Medulla oblongata (tissue), 1 donor: ENCODE data around the gene ACSS2.
A peak's percentile ranks its signal among the peaks of the same experiment; 100 is the strongest.

ENCODE experiments used
- DNase-seq: peaks from one replicate; pipeline ENCODE4 v3.0.0-alpha.2; 2015; ENCODE audit errors: extremely low spot score

The ACSS2 gene

GRCh38 chr20:34907616-34908469 lies 31.4 kb downstream of the ACSS2 start:
- peak; percentile 14 for DNase-seq

DNA sequence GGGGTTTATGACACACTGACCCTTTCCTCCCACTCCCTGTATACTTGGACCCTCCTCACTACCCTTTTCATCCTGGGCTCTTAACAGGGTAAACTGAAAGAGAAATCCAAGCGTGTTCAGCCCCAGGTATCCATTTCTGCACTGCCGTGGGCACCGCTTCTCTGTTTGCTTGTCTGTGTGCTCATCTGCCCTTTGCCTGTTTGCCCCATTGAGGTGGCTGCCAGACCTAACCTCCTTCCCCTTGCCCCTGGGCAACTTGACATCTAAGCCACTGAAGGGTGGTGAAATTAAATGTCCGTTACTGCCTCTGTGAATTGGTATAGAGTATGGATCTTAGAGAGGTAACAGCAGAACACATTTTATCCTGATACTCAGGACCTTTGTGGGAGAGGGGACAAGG lies 38.7 kb downstream of the ACSS2 start:
- DNase-seq, result no peak

DNA sequence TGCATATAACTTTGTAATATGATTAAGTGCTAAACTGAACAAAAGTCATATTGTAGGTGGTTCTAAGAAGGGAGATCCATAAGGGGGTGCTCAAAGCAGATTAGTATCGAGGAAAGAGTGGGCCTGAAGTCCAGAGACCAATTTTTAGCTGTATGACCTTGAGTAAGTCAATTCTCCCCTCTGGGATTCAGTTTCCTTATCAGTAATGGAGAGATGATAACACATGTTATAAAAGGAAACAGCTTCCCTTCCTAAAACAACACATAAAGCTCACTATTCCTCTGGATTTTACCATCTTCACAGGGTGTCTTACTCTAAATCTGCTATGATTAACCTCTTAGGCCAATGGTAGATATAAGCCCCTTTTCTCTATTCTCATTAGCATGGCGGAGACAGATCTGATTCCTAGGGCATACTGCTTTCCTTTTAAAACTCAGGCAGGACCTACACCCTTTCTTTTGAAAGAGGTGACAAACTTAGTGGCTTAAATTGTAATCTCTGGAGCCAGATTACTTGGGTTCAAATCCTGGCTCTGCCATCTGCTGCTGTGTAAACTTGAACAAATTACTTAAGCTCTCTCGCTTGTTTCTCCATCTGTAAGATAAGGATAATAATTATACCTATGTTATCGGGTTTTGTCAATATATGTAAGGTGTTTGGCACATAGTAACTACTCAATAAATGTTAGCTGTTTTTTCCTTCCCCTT lies 39.5 kb downstream of the ACSS2 start:
- no peak for DNase-seq

DNA sequence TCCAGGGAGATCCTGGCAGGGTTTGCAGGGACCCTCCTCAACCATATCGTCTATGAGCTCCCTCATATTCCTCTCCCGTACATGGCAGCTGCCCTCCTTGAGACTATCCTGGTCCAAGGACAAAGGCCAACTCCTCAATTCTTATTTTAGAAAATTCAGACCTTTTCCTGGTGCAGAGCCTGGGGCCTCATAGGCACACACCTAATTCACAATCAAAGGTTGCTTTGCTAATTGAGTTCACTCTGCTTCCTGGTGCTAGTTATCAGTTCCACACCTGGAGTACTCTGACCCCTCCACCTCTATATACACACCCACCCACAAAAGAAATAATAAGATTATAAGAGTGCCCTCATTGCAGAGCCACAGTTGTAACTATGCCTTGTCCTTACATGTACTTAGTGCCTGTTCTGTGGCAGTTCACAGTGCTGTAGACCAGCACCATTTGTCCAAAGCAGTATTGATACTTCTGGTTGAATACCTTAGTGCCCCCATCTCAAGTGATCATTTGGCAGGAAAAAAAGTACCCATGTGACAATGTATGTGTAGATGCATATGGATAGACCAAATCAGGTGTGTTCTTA lies 40.5 kb downstream of the ACSS2 start:
- no peak for DNase-seq

DNA sequence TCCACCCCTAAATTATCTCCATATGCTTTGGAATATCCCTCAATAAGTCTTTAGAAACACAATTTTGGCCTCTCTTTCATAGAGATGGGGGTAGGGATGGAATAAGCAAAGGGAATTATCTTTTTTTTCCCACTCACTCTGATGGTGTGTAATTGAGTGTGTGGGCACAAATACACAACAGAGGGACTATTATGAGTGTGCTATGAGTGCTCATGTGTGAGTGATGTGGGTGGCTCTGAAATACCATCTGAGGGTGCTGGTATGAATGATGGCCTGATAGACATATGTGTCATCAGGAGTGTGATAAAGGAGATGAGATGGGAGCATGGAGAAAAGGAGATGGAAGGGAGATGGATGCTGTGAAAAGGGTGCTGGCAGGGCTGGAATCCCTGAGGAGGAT lies 43.6 kb downstream of the ACSS2 start:
- no peak for DNase-seq

- no peak for DNase-seq
Observed at GRCh38 chr20:34921436-34921835, 45.0 kb downstream of the ACSS2 start.

DNA sequence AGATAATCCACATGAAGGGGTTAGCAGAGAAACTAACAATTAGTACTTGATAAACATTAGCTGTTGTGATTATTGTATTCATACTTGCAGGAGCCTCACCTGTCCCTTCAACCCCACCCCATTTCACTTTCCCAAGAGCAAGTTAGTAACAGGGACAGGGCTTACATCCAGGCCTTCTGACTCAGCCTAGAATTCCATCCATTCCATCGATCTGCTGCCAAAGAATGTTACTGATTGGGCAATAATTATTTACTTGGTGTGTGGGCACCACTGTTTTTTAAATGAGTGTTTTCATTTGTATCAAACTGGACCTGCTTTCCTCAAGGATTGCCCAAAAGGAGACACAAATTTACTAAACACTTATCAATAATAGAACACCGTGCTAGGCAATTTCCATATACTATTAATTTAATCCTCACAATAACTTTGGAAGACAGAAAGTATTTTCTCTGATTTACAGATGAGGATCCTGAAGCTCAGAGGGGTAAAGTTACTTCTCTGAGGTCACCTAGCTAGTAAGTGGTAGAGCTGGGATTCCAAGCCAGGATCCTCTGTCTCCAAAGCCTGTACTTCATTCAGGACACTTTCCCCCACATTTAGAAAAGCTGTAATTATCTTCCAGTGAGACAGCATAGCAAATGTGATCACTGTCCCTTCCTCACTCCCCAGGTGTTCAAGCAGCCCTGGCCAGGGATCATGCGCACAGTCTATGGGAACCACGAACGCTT lies 46.4 kb downstream of the ACSS2 start:
- DNase-seq, result peak; percentile 8

DNA sequence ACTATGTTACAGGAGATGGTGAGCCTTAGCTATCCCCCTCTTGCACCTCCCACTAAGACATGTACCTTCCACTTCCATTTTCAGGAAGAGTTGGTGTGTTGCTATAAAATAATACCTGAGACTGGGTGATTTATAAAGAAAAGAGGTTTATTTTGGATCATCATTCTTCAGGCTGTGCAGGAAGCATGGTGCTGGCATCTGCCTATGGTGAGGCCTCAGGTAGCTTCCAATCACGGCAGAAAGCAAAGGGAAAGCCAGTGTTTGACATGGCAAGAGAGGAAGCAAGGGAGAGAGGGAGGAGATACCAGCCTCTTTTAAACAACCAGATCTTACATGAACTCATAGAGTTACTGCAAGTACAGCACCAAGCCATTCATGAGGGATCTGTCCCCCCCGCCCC lies 47.0 kb downstream of the ACSS2 start:
- no peak for DNase-seq

DNA sequence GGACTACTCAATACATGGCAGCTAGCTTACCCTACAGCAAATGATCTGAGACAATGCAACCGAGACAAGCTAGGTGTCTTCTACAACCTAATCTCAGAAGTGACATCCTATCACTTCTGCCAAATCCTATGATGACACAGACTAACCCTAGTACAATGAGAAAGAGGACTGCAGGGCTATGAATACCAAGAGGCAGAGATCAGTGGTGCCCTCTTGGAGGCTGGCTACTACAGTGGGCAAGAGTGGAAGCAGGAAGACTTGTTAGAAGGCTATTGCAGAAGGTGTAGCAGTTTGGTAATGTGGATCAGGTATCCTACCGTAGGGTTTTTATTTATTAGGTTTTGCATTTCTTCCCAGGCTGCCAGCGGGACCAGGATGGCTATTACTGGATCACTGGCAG lies 48.9 kb downstream of the ACSS2 start:
- no peak for DNase-seq

- no peak for DNase-seq
Observed at GRCh38 chr20:34925981-34926380, 49.6 kb downstream of the ACSS2 start.

GRCh38 chr20:34926581-34926980 lies 50.2 kb downstream of the ACSS2 start:
- DNase-seq, result no peak

- no peak for DNase-seq
Observed at GRCh38 chr20:34927736-34928135, 51.3 kb downstream of the ACSS2 start.

GRCh38 chr20:34928411-34928810 lies 52.0 kb downstream of the ACSS2 start:
- DNase-seq, result no peak

- no peak for DNase-seq
Observed at GRCh38 chr20:34931771-34932170, 55.4 kb downstream of the ACSS2 start.

DNA sequence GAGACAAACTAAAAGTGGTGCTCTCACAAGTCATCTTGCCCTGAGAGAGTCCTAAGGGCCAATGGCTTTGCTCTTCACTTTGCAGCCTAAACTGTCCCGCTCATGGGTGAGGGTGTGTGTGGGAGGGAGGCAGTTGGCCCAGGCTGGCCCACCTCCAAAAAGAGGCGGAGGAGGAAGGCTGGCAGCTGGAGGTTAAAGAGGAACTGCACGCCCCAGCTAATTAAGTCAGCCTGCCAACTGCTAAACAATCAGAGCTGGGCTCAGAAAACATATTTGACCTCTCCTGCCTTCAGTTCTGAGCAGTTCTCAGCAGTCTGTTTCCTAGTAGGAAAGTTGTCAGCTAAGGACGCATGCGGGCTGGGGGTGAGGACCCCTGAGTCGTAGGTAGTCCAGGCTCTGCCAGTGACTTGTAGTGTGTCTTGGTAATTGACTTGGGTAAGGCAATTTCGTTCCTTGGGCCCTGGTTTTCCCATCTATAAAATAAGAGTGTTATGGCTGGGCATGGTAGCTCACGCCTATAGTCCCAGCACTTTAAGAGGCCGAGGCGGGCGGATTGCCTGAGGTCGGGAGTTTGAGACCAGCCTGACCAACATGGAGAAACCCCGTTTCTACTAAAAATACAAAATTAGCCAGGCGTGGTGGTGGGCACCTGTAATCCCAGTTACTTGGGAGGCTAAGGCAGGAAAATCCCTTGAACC lies 62.2 kb downstream of the ACSS2 start:
- DNase-seq, result peak; percentile 75

DNA sequence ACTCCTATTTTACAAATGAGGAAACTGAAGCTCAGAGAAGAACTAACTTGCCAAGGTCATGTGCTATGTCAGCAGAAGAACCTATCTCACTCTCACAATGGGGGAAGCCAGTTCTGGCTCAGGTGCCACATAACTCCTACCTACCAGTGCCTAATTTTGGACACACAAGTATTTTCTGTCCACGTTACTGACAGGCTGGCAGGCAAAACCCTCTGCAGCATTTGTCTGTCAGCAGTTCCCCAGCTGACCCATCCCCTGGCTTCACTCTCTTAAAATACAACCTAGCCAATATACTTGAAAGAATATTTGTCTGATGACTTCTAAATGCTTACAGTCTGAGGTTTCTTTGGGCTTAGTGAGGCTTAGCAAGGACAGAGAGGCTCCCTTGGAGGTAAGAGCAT lies 63.7 kb downstream of the ACSS2 start:
- no peak for DNase-seq

- no peak for DNase-seq
Observed at GRCh38 chr20:34941226-34941625, 64.8 kb downstream of the ACSS2 start.

GRCh38 chr20:34942301-34942700 lies 65.9 kb downstream of the ACSS2 start:
- DNase-seq, result no peak

GRCh38 chr20:34943808-34944567 lies 67.6 kb downstream of the ACSS2 start:
- DNase-seq, result no peak

GRCh38 chr20:34945315-34946077 lies 69.1 kb downstream of the ACSS2 start:
- DNase-seq, result no peak
